B cell (primary cell): Measurements from ENCODE around the gene PREX1. TPM values are rescaled to one million over a fixed set of nuclear protein-coding genes. Genes with fewer than 3 reads are reported as not detected.

ENCODE experiments used
- ATAC-seq: fragments of 200-7000 bp; cut with Tn5 transposase; one replicate; pipeline ENCODE4 v1.10.0; 2021; ENCODE audit warnings: low read depth, mild to moderate bottlenecking, moderate number of reproducible peaks, moderate library complexity
- CTCF ChIA-PET: fragments of 350-600 bp; sonication (Branson Sonifier 250); formaldehyde crosslinking; loops from one replicate; lab custom pipeline; 2021; ENCODE audit warnings: antibody characterized with exemption, inconsistent platforms; lab: Charles Lee
- POLR2A ChIA-PET: fragments of 350-600 bp; sonication (Branson Sonifier 250); formaldehyde crosslinking; loops from one replicate; lab custom pipeline; 2021; ENCODE audit warnings: antibody characterized with exemption; lab: Charles Lee
- DNase-seq: peaks from one replicate; pipeline ENCODE4 v3.0.0; 2013
- H2AFZ ChIP-seq: 2 replicates; pipeline ENCODE4 v1.6.1; 2012; ENCODE audit warnings: mild to moderate bottlenecking, low read depth, low read length; ENCODE audit not compliant: insufficient read depth, poor library complexity, severe bottlenecking
- H3K27ac ChIP-seq, 2 donors: 1 replicate in 1 of 2; 2 replicates in 1 of 2; pipeline ENCODE4 v1.5.1; 2012 to 2013; ENCODE audit warnings: low read length in 2 of 2, mild to moderate bottlenecking in 2 of 2, moderate library complexity in 1 of 2
- H3K27me3 ChIP-seq, 4 experiments: fragments of 200-600 bp in 1 of 4; sonication (generic) in 1 of 4; replicated peaks in 1 of 4; 1 replicate in 2 of 4; 2 replicates in 2 of 4; pipeline versions ENCODE4 v1.6.1 to v1.7.0; 2013 to 2016; ENCODE audit warnings: low read length in 3 of 4, mild to moderate bottlenecking in 2 of 4, mixed read lengths in 1 of 4, moderate library complexity in 1 of 4; ENCODE audit not compliant: insufficient read depth in 4 of 4, control insufficient read depth in 3 of 4; ENCODE audit errors: control extremely low read depth in 1 of 4
- H3K36me3 ChIP-seq, 2 experiments: replicated peaks in 1 of 2; 1 replicate in 1 of 2; 2 replicates in 1 of 2; pipeline versions ENCODE4 v1.6.1 to v1.7.1; 2013; ENCODE audit warnings: low read length in 1 of 2; ENCODE audit not compliant: insufficient read depth in 2 of 2, control insufficient read depth in 1 of 2; ENCODE audit errors: control extremely low read depth in 1 of 2, extremely low read depth in 1 of 2
- H3K4me1 ChIP-seq, 2 donors: fragments of 200-600 bp in 1 of 2; sonication (generic) in 1 of 2; 1 replicate in 1 of 2; 2 replicates in 1 of 2; pipeline versions ENCODE4 v1.5.1 to v1.6.1; 2013 to 2017; ENCODE audit warnings: low read length in 2 of 2; ENCODE audit not compliant: control insufficient read depth in 2 of 2, insufficient read depth in 2 of 2
- H3K4me2 ChIP-seq: replicated peaks from 2 replicates; pipeline ENCODE3; 2012; ENCODE audit warnings: mild to moderate bottlenecking, low read depth, low read length; ENCODE audit not compliant: poor library complexity, severe bottlenecking
- H3K4me3 ChIP-seq, 5 experiments: fragments of 200-600 bp in 1 of 5; sonication (generic) in 1 of 5; 1 replicate in 3 of 5; 2 replicates in 2 of 5; pipeline versions ENCODE4 v1.5.1 to v1.7.0; 2011 to 2016; ENCODE audit warnings: low read length in 4 of 5, mild to moderate bottlenecking in 4 of 5, low read depth in 2 of 5, control low read depth in 1 of 5, moderate library complexity in 1 of 5; ENCODE audit not compliant: insufficient read depth in 1 of 5; ENCODE audit errors: control extremely low read depth in 1 of 5, extremely low read depth in 1 of 5
- H3K79me2 ChIP-seq: fragments of 200-600 bp; sonication (generic); one replicate; pipeline ENCODE4 v1.6.0; 2016; ENCODE audit warnings: low read length; ENCODE audit not compliant: control insufficient read depth, insufficient read depth
- H3K9ac ChIP-seq: fragments of 200-600 bp; sonication (generic); 2 replicates; pipeline ENCODE4 v1.6.1; 2017; ENCODE audit warnings: mild to moderate bottlenecking, low read length, moderate library complexity
- H3K9me3 ChIP-seq, 3 donors: one replicate each; pipeline versions ENCODE4 v1.6.1 to v1.7.1; 2013; ENCODE audit warnings: low read length in 2 of 3; ENCODE audit not compliant: control insufficient read depth in 2 of 3, insufficient read depth in 1 of 3; ENCODE audit errors: control extremely low read depth in 1 of 3
- H4K20me1 ChIP-seq: 2 replicates; pipeline ENCODE4 v1.6.0; 2012; ENCODE audit warnings: mild to moderate bottlenecking, low read length; ENCODE audit not compliant: insufficient read depth, control insufficient read depth, poor library complexity, severe bottlenecking
- H3K27ac Mint-ChIP-seq: one replicate; pipeline ENCODE4 v1.8.0; 2021; ENCODE audit warnings: mixed read lengths
- H3K27me3 Mint-ChIP-seq: one replicate; pipeline ENCODE4 v1.8.0; 2021; ENCODE audit warnings: mixed read lengths
- H3K4me1 Mint-ChIP-seq: one replicate; pipeline ENCODE4 v1.8.0; 2021; ENCODE audit warnings: mixed read lengths
- H3K4me3 Mint-ChIP-seq: one replicate; pipeline ENCODE4 v1.8.0; 2021; ENCODE audit warnings: mixed read lengths
- H3K9me3 Mint-ChIP-seq: one replicate; pipeline ENCODE4 v1.8.0; 2022; ENCODE audit warnings: mixed read lengths; ENCODE audit not compliant: insufficient read depth
- EZH2 ChIP-seq: IDR thresholded peaks from 2 replicates; pipeline ENCODE4 v1.6.1; 2012; ENCODE audit warnings: borderline replicate concordance, low read depth, mild to moderate bottlenecking, moderate library complexity, low read length; ENCODE audit not compliant: insufficient read depth, poor library complexity, severe bottlenecking
- WGBS: methylation state at CpG from one replicate; pipeline ENCODE4 v1.1.5; 2013; ENCODE audit warnings: missing lambda C conversion rate; ENCODE audit not compliant: insufficient coverage; 5-methylcytosine and 5-hydroxymethylcytosine counted together
- intact Hi-C: fragments of 100-400 bp; cut with micrococcal nuclease; formaldehyde crosslinking; loops from one replicate; pipeline ENCODE4 v1.10.0; 2022
- polyA plus RNA-seq: library from polyadenylated mRNA; depleted of rRNA; stranded (reverse); fragments of >200 nt; gene quantifications from 2 replicates; pipeline ENCODE4 v1.2.3, GENCODE V29; 2012
- total RNA-seq, 2 donors: library from RNA; stranded (reverse); fragments of 120-200 nt in 1 of 2; gene quantifications; 1 replicate in 1 of 2; 2 replicates in 1 of 2; pipeline versions ENCODE4 v1.2.3 to v1.2.4, GENCODE V29; 2013 to 2022
- TF ChIP-seq, protein P1 (sequence below): fragments of 200-600 bp; IDR thresholded peaks from one replicate; pipeline ENCODE4 v1.8.0; 2022; ENCODE audit warnings: antibody characterized with exemption, mild to moderate bottlenecking

Gene PREX1
- total and polyA plus RNA-seq, 2 donors (not counting 1 experiment from before 2014, with no cell fraction given), result 79.1 to 99.4 TPM

DNA sequence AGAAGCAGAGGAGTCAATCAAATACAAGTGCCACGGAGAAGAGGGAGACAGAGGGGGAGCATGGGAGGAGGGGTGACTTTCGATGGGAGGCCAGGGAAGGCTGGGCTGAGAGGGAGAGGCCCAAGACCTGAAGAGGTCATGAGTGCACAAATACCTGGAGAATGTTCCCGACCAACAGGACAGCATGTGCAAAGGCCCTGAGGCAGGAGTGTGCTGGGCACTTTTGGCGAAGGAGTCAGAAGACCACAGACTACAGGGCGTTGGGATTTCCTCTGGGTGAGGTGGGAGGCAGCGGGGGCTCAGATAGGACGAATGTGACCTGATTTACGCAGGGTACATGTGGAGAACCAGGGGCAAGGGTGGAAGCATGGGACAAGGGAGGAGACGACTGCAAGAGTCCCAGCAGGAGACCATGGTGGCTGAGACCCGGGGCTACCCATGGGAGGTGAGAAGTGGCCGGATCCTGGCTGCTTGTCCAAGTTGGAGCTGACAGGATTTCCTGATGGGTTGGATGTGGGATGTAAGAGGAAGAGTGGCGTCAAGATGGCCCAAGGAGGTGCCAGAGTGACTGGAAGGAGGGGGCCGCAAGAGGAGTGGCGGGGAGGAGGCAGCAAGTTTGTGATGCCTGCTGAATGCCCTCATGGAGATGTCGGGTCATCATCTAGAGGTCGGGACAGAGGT lies 23.4 kb downstream of the PREX1 start:
- H3K9me3 ChIP-seq, result peaks cover 0 to 28% (median 10%) of the 10 kb centered on the region in 3 donors
- no peak overlapping the region for H3K4me3 ChIP-seq
- peaks cover 100% of the 10 kb centered on the region for H4K20me1 ChIP-seq
- peaks cover 100% of the 10 kb centered on the region for H3K79me2 ChIP-seq
- ChIA-PET CTCF (interaction anchor here (1.7 kb wide), 1 partner anchor 16 kb away, joined by 3 read pairs; no protein-coding TSS in a partner anchor), POLR2A (no interaction called here)
- H2AFZ ChIP-seq, result no peak overlapping the region
- WGBS, result 96% methylated on average over 16 of the region's 16 CpGs
- peaks cover 16 to 63% of the 10 kb centered on the region in 2 donors for H3K4me1 ChIP-seq
- DNase-seq (no peak), ATAC-seq (no peak)
- Mint-ChIP-seq H3K9me3 (no peaks in the 10 kb centered on the region), H3K27ac (peak overlapping the region; percentile 70), H3K4me3 (no peak overlapping the region), H3K4me1 (peaks cover 77% of the 10 kb centered on the region), H3K27me3 (no peaks in the 10 kb centered on the region)
- TF ChIP-seq EZH2, result no peak
- TF ChIP-seq, protein P1, sequence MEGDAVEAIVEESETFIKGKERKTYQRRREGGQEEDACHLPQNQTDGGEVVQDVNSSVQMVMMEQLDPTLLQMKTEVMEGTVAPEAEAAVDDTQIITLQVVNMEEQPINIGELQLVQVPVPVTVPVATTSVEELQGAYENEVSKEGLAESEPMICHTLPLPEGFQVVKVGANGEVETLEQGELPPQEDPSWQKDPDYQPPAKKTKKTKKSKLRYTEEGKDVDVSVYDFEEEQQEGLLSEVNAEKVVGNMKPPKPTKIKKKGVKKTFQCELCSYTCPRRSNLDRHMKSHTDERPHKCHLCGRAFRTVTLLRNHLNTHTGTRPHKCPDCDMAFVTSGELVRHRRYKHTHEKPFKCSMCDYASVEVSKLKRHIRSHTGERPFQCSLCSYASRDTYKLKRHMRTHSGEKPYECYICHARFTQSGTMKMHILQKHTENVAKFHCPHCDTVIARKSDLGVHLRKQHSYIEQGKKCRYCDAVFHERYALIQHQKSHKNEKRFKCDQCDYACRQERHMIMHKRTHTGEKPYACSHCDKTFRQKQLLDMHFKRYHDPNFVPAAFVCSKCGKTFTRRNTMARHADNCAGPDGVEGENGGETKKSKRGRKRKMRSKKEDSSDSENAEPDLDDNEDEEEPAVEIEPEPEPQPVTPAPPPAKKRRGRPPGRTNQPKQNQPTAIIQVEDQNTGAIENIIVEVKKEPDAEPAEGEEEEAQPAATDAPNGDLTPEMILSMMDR, result no peak
- H3K4me2 ChIP-seq, result no peak overlapping the region
- no peaks in the 10 kb centered on the region for H3K27me3 ChIP-seq
- peaks cover 0 to 30% of the 10 kb centered on the region in 2 experiments for H3K36me3 ChIP-seq
- no peak overlapping the region for H3K27ac ChIP-seq
- no peak overlapping the region for H3K9ac ChIP-seq
- intact Hi-C loops, result no loop called here
